ENCODE results near the gene IARS1. TPM values are rescaled to one million over a fixed set of nuclear protein-coding genes. Genes with fewer than 3 reads are reported as not detected.

IARS1 gene
- total RNA-seq: 100 to 1,000 TPM; 115 to 120 TPM
- polyA plus RNA-seq: 10 to 100 TPM; 21.6 to 49.4 TPM
- long read RNA-seq, donor 1, full-length matches to known transcripts: 4 of 23 reads
- long read RNA-seq, donor 1, partial matches to known transcripts: 19 of 23 reads
- long read RNA-seq, donor 1, other reads (novel, unspliced or antisense): 0 of 23 reads
- long read RNA-seq, donor 2, partial matches to known transcripts: 0 of 1 reads
- long read RNA-seq, donor 2, other reads (novel, unspliced or antisense): 0 of 1 reads
- long read RNA-seq, donor 3: 0 reads
- long read RNA-seq, donor 4, partial matches to known transcripts: 7 of 7 reads
- long read RNA-seq, donor 4, other reads (novel, unspliced or antisense): 0 of 7 reads
- long read RNA-seq, donor 5: 0 reads

GRCh38 chr9:92293452-92294296 lies at the start of gene IARS1:
TSS of gene IARS1 (minus strand) at chr9:92293697. CDS start at chr9:92289419, 4,278 bp downstream.
- H3K36me3 ChIP-seq (ENCODE audit: control insufficient read depth in 4 of 4, insufficient read depth in 4 of 4, low read length in 4 of 4): peaks cover 0 to 17% (median 3%) of the 10 kb centered on the region in 4 donors
- ATAC-seq (ENCODE audit: insufficient read depth, low FRiP score) (peak; percentile 99), DNase-seq (peak; percentile 98 to 99 (median 99))
- peak within 1 kb of the TSS; percentile 80 to 95 for H3K27ac ChIP-seq (ENCODE audit: low read depth in 1 of 2, low read length in 1 of 2)
- TF ChIP-seq CTCF (IDR thresholded peaks at IDR 0.05; ENCODE audit: control extremely low read depth, extremely low read depth): peak; percentile 30
- peaks cover 6 to 21% (median 10%) of the 10 kb centered on the region in 5 donors for H3K4me1 ChIP-seq (ENCODE audit: control insufficient read depth in 5 of 5, insufficient read depth in 5 of 5, low read length in 5 of 5)
- H3K4me3 ChIP-seq: peak within 1 kb of the TSS; percentile 88
- H3K27me3 ChIP-seq (ENCODE audit: control insufficient read depth in 3 of 3, insufficient read depth in 3 of 3, low read length in 2 of 3): no peaks in the 10 kb centered on the region
- peak within 1 kb of the TSS; percentile 65 to 84 for H3K9ac ChIP-seq (ENCODE audit: insufficient read depth in 1 of 2, low read length in 2 of 2)
- WGBS, 2 donors: 0% methylated on average over 63 of the region's 63 CpGs
- H3K9me3 ChIP-seq (ENCODE audit: control insufficient read depth in 4 of 4, insufficient read depth in 3 of 4, low read length in 3 of 4): no peaks in the 10 kb centered on the region

- Histone ChIP-seq H3K9me3 (ENCODE audit: control insufficient read depth in 4 of 4, insufficient read depth in 3 of 4, low read length in 3 of 4) (no peaks in the 10 kb centered on the region), H3K4me3 (no peak overlapping the region), H3K27ac (ENCODE audit: low read depth in 1 of 2, low read length in 1 of 2) (no peak overlapping the region), H3K27me3 (ENCODE audit: control insufficient read depth in 3 of 3, insufficient read depth in 3 of 3, low read length in 2 of 3) (no peaks in the 10 kb centered on the region), H3K4me1 (ENCODE audit: control insufficient read depth in 5 of 5, insufficient read depth in 5 of 5, low read length in 5 of 5) (no peaks in the 10 kb centered on the region), H3K9ac (ENCODE audit: insufficient read depth in 1 of 2, low read length in 2 of 2) (no peak overlapping the region), H3K36me3 (ENCODE audit: control insufficient read depth in 4 of 4, insufficient read depth in 4 of 4, low read length in 4 of 4) (peaks cover 0 to 9% (median 3%) of the 10 kb centered on the region in 4 donors)
- no peak for TF ChIP-seq CTCF (IDR thresholded peaks at IDR 0.05; ENCODE audit: control extremely low read depth, extremely low read depth)
- 91% methylated on average over 1 of the region's 1 CpG for WGBS, 2 donors
- ATAC-seq (ENCODE audit: insufficient read depth, low FRiP score) (no peak), DNase-seq (peak in 2 of 3 donors; percentile 30 to 32)
Observed at GRCh38 chr9:92342825-92343488, 49.5 kb upstream of the IARS1 start.

GRCh38 chr9:92341578-92341977 lies 48.1 kb upstream of the IARS1 start:
- WGBS, 2 donors: 100% methylated on average over 1 of the region's 1 CpG
- H3K9me3 ChIP-seq (ENCODE audit: control insufficient read depth in 4 of 4, insufficient read depth in 3 of 4, low read length in 3 of 4): no peaks in the 10 kb centered on the region
- H3K9ac ChIP-seq (ENCODE audit: insufficient read depth in 1 of 2, low read length in 2 of 2): no peak overlapping the region
- DNase-seq: no peak
- no peak for ATAC-seq (ENCODE audit: insufficient read depth, low FRiP score)
- no peaks in the 10 kb centered on the region for H3K27me3 ChIP-seq (ENCODE audit: control insufficient read depth in 3 of 3, insufficient read depth in 3 of 3, low read length in 2 of 3)
- H3K36me3 ChIP-seq (ENCODE audit: control insufficient read depth in 4 of 4, insufficient read depth in 4 of 4, low read length in 4 of 4): peaks cover 0 to 9% (median 3%) of the 10 kb centered on the region in 4 donors
- H3K4me3 ChIP-seq: no peak overlapping the region
- no peaks in the 10 kb centered on the region for H3K4me1 ChIP-seq (ENCODE audit: control insufficient read depth in 5 of 5, insufficient read depth in 5 of 5, low read length in 5 of 5)
- no peak for TF ChIP-seq CTCF (IDR thresholded peaks at IDR 0.05; ENCODE audit: control extremely low read depth, extremely low read depth)
- H3K27ac ChIP-seq (ENCODE audit: low read depth in 1 of 2, low read length in 1 of 2): no peak overlapping the region
